ENCODE data around the gene TNPO2.
"Not testable (repeated sequence)": the region's sequence is repeated elsewhere in the genome, so short reads cannot be mapped to it uniquely, and the experiment has no call there.

TNPO2 gene

GRCh38 chr19:12745166-12745897 is 21.6 kb upstream of the TNPO2 start:
- Histone ChIP-seq H3K36me3 (ENCODE audit: control insufficient read depth in 5 of 5, insufficient read depth in 5 of 5, low read length in 5 of 5) (peaks cover 0 to 62% (median 49%) of the 10 kb centered on the region in 5 donors), H3K9me3 (ENCODE audit: control insufficient read depth in 5 of 5, low read length in 5 of 5) (peaks cover 0 to 8% (median 3%) of the 10 kb centered on the region in 5 donors), H3K27me3 (ENCODE audit: control insufficient read depth in 5 of 5, insufficient read depth in 4 of 5, low read length in 5 of 5) (peaks cover 1 to 7% (median 6%) of the 10 kb centered on the region in 5 donors), H3K9ac (ENCODE audit: low read length in 5 of 5) (no peak overlapping the region), H3K4me3 (ENCODE audit: low read depth in 1 of 5, low read length in 5 of 5) (no peak overlapping the region), H3K4me1 (ENCODE audit: control insufficient read depth in 5 of 5, insufficient read depth in 5 of 5, low read length in 5 of 5) (no peaks in the 10 kb centered on the region), H3K27ac (ENCODE audit: low read depth, low read length) (no peak overlapping the region)

GRCh38 chr19:12737835-12738351 is 14.2 kb upstream of the TNPO2 start:
- Histone ChIP-seq H3K9ac (ENCODE audit: low read length in 5 of 5) (peak overlapping the region; percentile 1 to 83 (median 75)), H3K27me3 (ENCODE audit: control insufficient read depth in 5 of 5, insufficient read depth in 4 of 5, low read length in 5 of 5) (no peaks in the 10 kb centered on the region), H3K27ac (ENCODE audit: low read depth, low read length) (peak overlapping the region; percentile 89), H3K4me1 (ENCODE audit: control insufficient read depth in 5 of 5, insufficient read depth in 5 of 5, low read length in 5 of 5) (peaks cover 13 to 38% (median 30%) of the 10 kb centered on the region in 5 donors), H3K4me3 (ENCODE audit: low read depth in 1 of 5, low read length in 5 of 5) (peak overlapping the region; percentile 85 to 95 (median 90)), H3K36me3 (ENCODE audit: control insufficient read depth in 5 of 5, insufficient read depth in 5 of 5, low read length in 5 of 5) (peaks cover 0 to 29% (median 20%) of the 10 kb centered on the region in 5 donors), H3K9me3 (ENCODE audit: control insufficient read depth in 5 of 5, low read length in 5 of 5) (no peaks in the 10 kb centered on the region)

GRCh38 chr19:12736995-12737834 is 13.5 kb upstream of the TNPO2 start, which contains the start of gene GET3:
TSS of gene GET3 (plus strand) at chr19:12737497. CDS start at chr19:12737506, 9 bp downstream.
- Histone ChIP-seq H3K27ac (ENCODE audit: low read depth, low read length) (peak within 1 kb of the TSS; percentile 89), H3K9ac (ENCODE audit: low read length in 5 of 5) (peak within 1 kb of the TSS; percentile 1 to 83 (median 75)), H3K36me3 (ENCODE audit: control insufficient read depth in 5 of 5, insufficient read depth in 5 of 5, low read length in 5 of 5) (peaks cover 0 to 27% (median 18%) of the 10 kb centered on the region in 5 donors), H3K4me1 (ENCODE audit: control insufficient read depth in 5 of 5, insufficient read depth in 5 of 5, low read length in 5 of 5) (peaks cover 16 to 45% (median 36%) of the 10 kb centered on the region in 5 donors), H3K4me3 (ENCODE audit: low read depth in 1 of 5, low read length in 5 of 5) (peak within 1 kb of the TSS; percentile 85 to 95 (median 90)), H3K27me3 (ENCODE audit: control insufficient read depth in 5 of 5, insufficient read depth in 4 of 5, low read length in 5 of 5) (no peaks in the 10 kb centered on the region), H3K9me3 (ENCODE audit: control insufficient read depth in 5 of 5, low read length in 5 of 5) (no peaks in the 10 kb centered on the region)

- H3K27me3 ChIP-seq (ENCODE audit: control insufficient read depth in 5 of 5, insufficient read depth in 4 of 5, low read length in 5 of 5), result no peaks in the 10 kb centered on the region
- H3K9ac ChIP-seq (ENCODE audit: low read length in 5 of 5), result peak overlapping the region; percentile 59 to 97 (median 93)
- peaks cover 17 to 54% (median 43%) of the 10 kb centered on the region in 5 donors for H3K4me1 ChIP-seq (ENCODE audit: control insufficient read depth in 5 of 5, insufficient read depth in 5 of 5, low read length in 5 of 5)
- no peaks in the 10 kb centered on the region for H3K9me3 ChIP-seq (ENCODE audit: control insufficient read depth in 5 of 5, low read length in 5 of 5)
- peaks cover 0 to 36% (median 29%) of the 10 kb centered on the region in 5 donors for H3K36me3 ChIP-seq (ENCODE audit: control insufficient read depth in 5 of 5, insufficient read depth in 5 of 5, low read length in 5 of 5)
- H3K4me3 ChIP-seq (ENCODE audit: low read depth in 1 of 5, low read length in 5 of 5), result peak overlapping the region; percentile 75 to 90 (median 88)
- H3K27ac ChIP-seq (ENCODE audit: low read depth, low read length), result peak overlapping the region; percentile 86
These were observed 9.9 kb upstream of the TNPO2 start for GRCh38 chr19:12733369-12734214.

- Histone ChIP-seq H3K9me3 (ENCODE audit: control insufficient read depth in 5 of 5, low read length in 5 of 5) (no peaks in the 10 kb centered on the region), H3K27me3 (ENCODE audit: control insufficient read depth in 5 of 5, insufficient read depth in 4 of 5, low read length in 5 of 5) (no peaks in the 10 kb centered on the region), H3K9ac (ENCODE audit: low read length in 5 of 5) (no peak overlapping the region), H3K4me1 (ENCODE audit: control insufficient read depth in 5 of 5, insufficient read depth in 5 of 5, low read length in 5 of 5) (peaks cover 10 to 34% (median 28%) of the 10 kb centered on the region in 5 donors), H3K4me3 (ENCODE audit: low read depth in 1 of 5, low read length in 5 of 5) (no peak overlapping the region), H3K27ac (ENCODE audit: low read depth, low read length) (no peak overlapping the region), H3K36me3 (ENCODE audit: control insufficient read depth in 5 of 5, insufficient read depth in 5 of 5, low read length in 5 of 5) (peaks cover 0 to 43% (median 33%) of the 10 kb centered on the region in 5 donors)
These were observed 7.6 kb upstream of the TNPO2 start for GRCh38 chr19:12731337-12731736.

- H3K36me3 ChIP-seq (ENCODE audit: control insufficient read depth in 5 of 5, insufficient read depth in 5 of 5, low read length in 5 of 5), result peaks cover 0 to 43% (median 33%) of the 10 kb centered on the region in 5 donors
These were observed 6.3 kb upstream of the TNPO2 start for GRCh38 chr19:12730064-12730463.

GRCh38 chr19:12727745-12728433 is 4.2 kb upstream of the TNPO2 start:
- Histone ChIP-seq H3K27me3 (ENCODE audit: control insufficient read depth in 5 of 5, insufficient read depth in 4 of 5, low read length in 5 of 5) (no peaks in the 10 kb centered on the region), H3K27ac (ENCODE audit: low read depth, low read length) (no peak overlapping the region), H3K4me3 (ENCODE audit: low read depth in 1 of 5, low read length in 5 of 5) (no peak overlapping the region), H3K36me3 (ENCODE audit: control insufficient read depth in 5 of 5, insufficient read depth in 5 of 5, low read length in 5 of 5) (peaks cover 0 to 43% (median 33%) of the 10 kb centered on the region in 5 donors), H3K4me1 (ENCODE audit: control insufficient read depth in 5 of 5, insufficient read depth in 5 of 5, low read length in 5 of 5) (peaks cover 11 to 32% (median 28%) of the 10 kb centered on the region in 5 donors), H3K9me3 (ENCODE audit: control insufficient read depth in 5 of 5, low read length in 5 of 5) (no peaks in the 10 kb centered on the region), H3K9ac (ENCODE audit: low read length in 5 of 5) (no peak overlapping the region)

More at GRCh38 chr19:12730064-12730463, 6.3 kb upstream of the TNPO2 start:
- no peak overlapping the region for H3K9ac ChIP-seq (ENCODE audit: low read length in 5 of 5)
- no peaks in the 10 kb centered on the region for H3K9me3 ChIP-seq (ENCODE audit: control insufficient read depth in 5 of 5, low read length in 5 of 5)
- no peaks in the 10 kb centered on the region for H3K27me3 ChIP-seq (ENCODE audit: control insufficient read depth in 5 of 5, insufficient read depth in 4 of 5, low read length in 5 of 5)
- H3K4me1 ChIP-seq (ENCODE audit: control insufficient read depth in 5 of 5, insufficient read depth in 5 of 5, low read length in 5 of 5), result peaks cover 10 to 31% (median 26%) of the 10 kb centered on the region in 5 donors
- no peak overlapping the region for H3K27ac ChIP-seq (ENCODE audit: low read depth, low read length)
- H3K4me3 ChIP-seq (ENCODE audit: low read depth in 1 of 5, low read length in 5 of 5), result no peak overlapping the region

GRCh38 chr19:12726988-12727316 is 3.2 kb upstream of the TNPO2 start:
- Histone ChIP-seq H3K9ac (ENCODE audit: low read length in 5 of 5) (no peak overlapping the region), H3K9me3 (ENCODE audit: control insufficient read depth in 5 of 5, low read length in 5 of 5) (no peaks in the 10 kb centered on the region), H3K27ac (ENCODE audit: low read depth, low read length) (no peak overlapping the region), H3K27me3 (ENCODE audit: control insufficient read depth in 5 of 5, insufficient read depth in 4 of 5, low read length in 5 of 5) (no peaks in the 10 kb centered on the region), H3K4me1 (ENCODE audit: control insufficient read depth in 5 of 5, insufficient read depth in 5 of 5, low read length in 5 of 5) (peaks cover 9 to 26% (median 22%) of the 10 kb centered on the region in 5 donors), H3K4me3 (ENCODE audit: low read depth in 1 of 5, low read length in 5 of 5) (no peak overlapping the region), H3K36me3 (ENCODE audit: control insufficient read depth in 5 of 5, insufficient read depth in 5 of 5, low read length in 5 of 5) (peaks cover 0 to 39% (median 33%) of the 10 kb centered on the region in 5 donors)

- H3K9me3 ChIP-seq (ENCODE audit: control insufficient read depth in 5 of 5, low read length in 5 of 5); H3K27ac ChIP-seq (ENCODE audit: low read depth, low read length); H3K4me3 ChIP-seq (ENCODE audit: low read depth in 1 of 5, low read length in 5 of 5); H3K27me3 ChIP-seq (ENCODE audit: control insufficient read depth in 5 of 5, insufficient read depth in 4 of 5, low read length in 5 of 5); H3K9ac ChIP-seq (ENCODE audit: low read length in 5 of 5): not testable (repeated sequence)
- peaks cover 0 to 29% (median 23%) of the 10 kb centered on the region in 5 donors for H3K36me3 ChIP-seq (ENCODE audit: control insufficient read depth in 5 of 5, insufficient read depth in 5 of 5, low read length in 5 of 5)
- H3K4me1 ChIP-seq (ENCODE audit: control insufficient read depth in 5 of 5, insufficient read depth in 5 of 5, low read length in 5 of 5), result peaks cover 11 to 34% (median 30%) of the 10 kb centered on the region in 5 donors
These were observed 1.9 kb upstream of the TNPO2 start for GRCh38 chr19:12725612-12726011.
